ENCODE data around the gene XRN2. TPM values are rescaled to one million over a fixed set of nuclear protein-coding genes. Genes with fewer than 3 reads are reported as not detected.
A peak's percentile ranks its signal among the peaks of the same experiment; 100 is the strongest.

Gene XRN2
- total and polyA plus RNA-seq, 2 donors (not counting 1 experiment from before 2014, with no cell fraction given), result 19.0 to 46.2 TPM

DNA sequence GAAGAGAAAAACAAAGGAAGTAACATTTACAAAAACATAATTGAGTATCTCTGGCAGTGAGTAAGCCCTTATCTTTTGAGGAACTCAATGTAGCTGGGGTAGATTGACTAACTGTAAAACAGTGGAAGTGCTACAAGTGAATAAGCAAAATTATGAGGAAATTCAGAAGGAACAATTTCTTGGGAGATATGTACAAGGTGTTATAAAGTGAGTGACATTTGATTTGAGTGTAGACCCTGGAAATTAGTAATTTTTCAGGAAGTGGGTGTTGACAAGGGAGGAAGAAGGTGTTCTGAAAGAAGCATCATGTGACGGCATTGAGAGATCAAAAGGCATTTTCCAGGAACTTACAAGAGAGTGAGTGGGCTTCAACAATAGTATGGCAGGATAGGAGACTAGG is 22.2 kb downstream of the XRN2 start:
- intact Hi-C loops (cut with micrococcal nuclease), result no loop called here
- H3K36me3 ChIP-seq (replicated peaks in 1 of 2; ENCODE audit: control extremely low read depth in 1 of 2, control insufficient read depth in 1 of 2, extremely low read depth in 1 of 2, insufficient read depth in 2 of 2, low read length in 1 of 2), result peaks cover 8 to 17% of the 10 kb centered on the region in 2 experiments
- 45% methylated on average over 1 of the region's 1 CpG for WGBS (ENCODE audit: insufficient coverage)
- no peaks in the 10 kb centered on the region for H3K27me3 ChIP-seq (replicated peaks in 1 of 4; ENCODE audit: control extremely low read depth in 1 of 4, control insufficient read depth in 3 of 4, insufficient read depth in 4 of 4, low read length in 3 of 4)
- Mint-ChIP-seq H3K4me3 (peak overlapping the region; percentile 27), H3K27ac (peak overlapping the region; percentile 2), H3K27me3 (no peaks in the 10 kb centered on the region), H3K4me1 (peaks cover 49% of the 10 kb centered on the region), H3K9me3 (ENCODE audit: insufficient read depth) (peaks cover 4% of the 10 kb centered on the region)
- CTCF ChIA-PET, result interaction anchor here (1.2 to 1.4 kb wide), 2 partner anchors 10 to 22 kb away, joined by 3 to 4 read pairs; partner anchors contain the start of gene XRN2
- no peak for ATAC-seq (ENCODE audit: low read depth)
- POLR2A ChIA-PET, result no interaction called here
- H2AFZ ChIP-seq (ENCODE audit: insufficient read depth, low read depth, low read length, poor library complexity, severe bottlenecking), result no peak overlapping the region
- H3K9ac ChIP-seq (ENCODE audit: low read length), result no peak overlapping the region
- H3K9me3 ChIP-seq (ENCODE audit: control extremely low read depth in 1 of 3, control insufficient read depth in 2 of 3, insufficient read depth in 1 of 3, low read length in 2 of 3), result peaks cover 9 to 16% (median 15%) of the 10 kb centered on the region in 3 donors
- H4K20me1 ChIP-seq (ENCODE audit: control insufficient read depth, insufficient read depth, low read length, poor library complexity, severe bottlenecking), result peaks cover 86% of the 10 kb centered on the region
- no peak for DNase-seq
- H3K4me3 ChIP-seq (ENCODE audit: control extremely low read depth in 1 of 5, extremely low read depth in 1 of 5, insufficient read depth in 1 of 5, low read depth in 2 of 5, low read length in 4 of 5), result no peak overlapping the region
- peak overlapping the region in 1 of 2 donors; percentile 3 for H3K27ac ChIP-seq (ENCODE audit: low read length in 2 of 2)
- H3K79me2 ChIP-seq (ENCODE audit: control insufficient read depth, insufficient read depth, low read length), result peaks cover 79% of the 10 kb centered on the region
- H3K4me1 ChIP-seq (ENCODE audit: control insufficient read depth in 2 of 2, insufficient read depth in 2 of 2, low read length in 2 of 2), result peaks cover 10 to 19% of the 10 kb centered on the region in 2 donors
- TF ChIP-seq, protein P1, sequence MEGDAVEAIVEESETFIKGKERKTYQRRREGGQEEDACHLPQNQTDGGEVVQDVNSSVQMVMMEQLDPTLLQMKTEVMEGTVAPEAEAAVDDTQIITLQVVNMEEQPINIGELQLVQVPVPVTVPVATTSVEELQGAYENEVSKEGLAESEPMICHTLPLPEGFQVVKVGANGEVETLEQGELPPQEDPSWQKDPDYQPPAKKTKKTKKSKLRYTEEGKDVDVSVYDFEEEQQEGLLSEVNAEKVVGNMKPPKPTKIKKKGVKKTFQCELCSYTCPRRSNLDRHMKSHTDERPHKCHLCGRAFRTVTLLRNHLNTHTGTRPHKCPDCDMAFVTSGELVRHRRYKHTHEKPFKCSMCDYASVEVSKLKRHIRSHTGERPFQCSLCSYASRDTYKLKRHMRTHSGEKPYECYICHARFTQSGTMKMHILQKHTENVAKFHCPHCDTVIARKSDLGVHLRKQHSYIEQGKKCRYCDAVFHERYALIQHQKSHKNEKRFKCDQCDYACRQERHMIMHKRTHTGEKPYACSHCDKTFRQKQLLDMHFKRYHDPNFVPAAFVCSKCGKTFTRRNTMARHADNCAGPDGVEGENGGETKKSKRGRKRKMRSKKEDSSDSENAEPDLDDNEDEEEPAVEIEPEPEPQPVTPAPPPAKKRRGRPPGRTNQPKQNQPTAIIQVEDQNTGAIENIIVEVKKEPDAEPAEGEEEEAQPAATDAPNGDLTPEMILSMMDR (IDR thresholded peaks at IDR 0.05), result no peak
- TF ChIP-seq EZH2 (IDR thresholded peaks at IDR 0.05; ENCODE audit: borderline replicate concordance, insufficient read depth, low read depth, low read length, poor library complexity, severe bottlenecking), result no peak
- peak overlapping the region; percentile 29 for H3K4me2 ChIP-seq (replicated peaks; ENCODE audit: low read depth, low read length, poor library complexity, severe bottlenecking)

DNA sequence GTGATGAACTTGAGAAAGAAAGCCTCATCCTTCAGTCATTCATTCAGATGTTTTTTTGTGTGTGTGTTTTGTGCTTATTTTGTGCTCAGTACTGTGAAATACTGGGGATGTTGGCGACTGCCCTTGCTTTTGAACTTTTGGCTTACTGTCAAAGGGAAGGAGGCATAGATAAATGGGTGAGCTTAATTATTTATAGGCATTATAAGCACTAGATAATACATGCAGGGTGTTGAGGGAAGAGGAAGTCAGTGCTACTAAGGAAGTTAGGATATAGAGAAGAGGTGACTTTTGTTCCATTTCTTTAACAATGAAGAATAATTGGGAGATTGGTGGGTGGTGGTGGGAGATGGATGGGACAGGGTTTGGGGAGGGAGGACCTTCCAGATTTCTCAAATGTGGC is 23.6 kb downstream of the XRN2 start:
- Histone ChIP-seq H3K4me3 (ENCODE audit: control extremely low read depth in 1 of 5, extremely low read depth in 1 of 5, insufficient read depth in 1 of 5, low read depth in 2 of 5, low read length in 4 of 5) (no peak overlapping the region), H3K27me3 (replicated peaks in 1 of 4; ENCODE audit: control extremely low read depth in 1 of 4, control insufficient read depth in 3 of 4, insufficient read depth in 4 of 4, low read length in 3 of 4) (no peaks in the 10 kb centered on the region), H4K20me1 (ENCODE audit: control insufficient read depth, insufficient read depth, low read length, poor library complexity, severe bottlenecking) (peaks cover 73% of the 10 kb centered on the region), H3K36me3 (replicated peaks in 1 of 2; ENCODE audit: control extremely low read depth in 1 of 2, control insufficient read depth in 1 of 2, extremely low read depth in 1 of 2, insufficient read depth in 2 of 2, low read length in 1 of 2) (peaks cover 8 to 31% of the 10 kb centered on the region in 2 experiments), H3K4me2 (replicated peaks; ENCODE audit: low read depth, low read length, poor library complexity, severe bottlenecking) (no peak overlapping the region), H3K4me1 (ENCODE audit: control insufficient read depth in 2 of 2, insufficient read depth in 2 of 2, low read length in 2 of 2) (peaks cover 10 to 19% of the 10 kb centered on the region in 2 donors), H3K79me2 (ENCODE audit: control insufficient read depth, insufficient read depth, low read length) (peaks cover 65% of the 10 kb centered on the region), H3K27ac (ENCODE audit: low read length in 2 of 2) (no peak overlapping the region), H2AFZ (ENCODE audit: insufficient read depth, low read depth, low read length, poor library complexity, severe bottlenecking) (no peak overlapping the region), H3K9me3 (ENCODE audit: control extremely low read depth in 1 of 3, control insufficient read depth in 2 of 3, insufficient read depth in 1 of 3, low read length in 2 of 3) (peaks cover 4 to 8% (median 6%) of the 10 kb centered on the region in 3 donors), H3K9ac (ENCODE audit: low read length) (no peak overlapping the region)
- no peak for DNase-seq
- no peak for ATAC-seq (ENCODE audit: low read depth)
- Mint-ChIP-seq H3K9me3 (ENCODE audit: insufficient read depth) (no peaks in the 10 kb centered on the region), H3K4me3 (no peak overlapping the region), H3K27me3 (no peaks in the 10 kb centered on the region), H3K4me1 (peaks cover 44% of the 10 kb centered on the region), H3K27ac (no peak overlapping the region)
- TF ChIP-seq, protein P1 (IDR thresholded peaks at IDR 0.05), result no peak
- no peak for TF ChIP-seq EZH2 (IDR thresholded peaks at IDR 0.05; ENCODE audit: borderline replicate concordance, insufficient read depth, low read depth, low read length, poor library complexity, severe bottlenecking)
- WGBS (ENCODE audit: insufficient coverage), result 100% methylated on average over 1 of the region's 1 CpG
- ChIA-PET POLR2A (no interaction called here), CTCF (interaction anchor here (1.9 kb wide), 1 partner anchor 91 kb away, joined by 4 read pairs; no protein-coding TSS in a partner anchor)
- intact Hi-C loops (cut with micrococcal nuclease), result no loop called here
